HG02870 (cell line): ENCODE data around the gene MAPKAP1.
A peak's percentile ranks its signal among the peaks of the same experiment; 100 is the strongest.

Source experiments
- ATAC-seq: cut with Tn5 transposase; IDR thresholded peaks from one replicate; pipeline ENCODE4 v1.9.1; 2021; ENCODE audit warnings: mild to moderate bottlenecking, moderate library complexity; ENCODE audit not compliant: unreplicated experiment

MAPKAP1 gene

GRCh38 chr9:125519734-125520133 lies 187.3 kb downstream of the MAPKAP1 start:
- no peak for ATAC-seq

DNA sequence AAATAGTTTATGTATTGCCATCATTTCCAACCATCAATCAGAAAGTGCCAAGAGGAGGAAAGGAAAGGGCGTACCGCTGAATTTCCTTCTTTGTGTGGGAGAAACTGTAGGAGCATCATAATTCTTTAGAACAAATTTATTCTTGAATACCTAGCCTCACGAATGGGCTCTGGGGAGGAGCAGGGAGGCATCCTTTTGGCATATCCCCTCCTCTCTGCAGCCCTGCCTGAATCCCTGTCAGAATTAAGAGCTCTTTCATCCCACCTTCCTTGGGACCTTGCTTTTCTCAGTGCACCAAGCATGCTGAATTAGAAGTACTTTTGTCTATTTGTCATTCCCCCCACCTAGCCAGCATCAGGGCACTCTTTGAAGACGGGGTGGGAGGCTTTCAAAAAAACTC lies 189.4 kb downstream of the MAPKAP1 start:
- no peak for ATAC-seq

- ATAC-seq = no peak
These were observed 190.7 kb downstream of the MAPKAP1 start for GRCh38 chr9:125515983-125516940.

DNA sequence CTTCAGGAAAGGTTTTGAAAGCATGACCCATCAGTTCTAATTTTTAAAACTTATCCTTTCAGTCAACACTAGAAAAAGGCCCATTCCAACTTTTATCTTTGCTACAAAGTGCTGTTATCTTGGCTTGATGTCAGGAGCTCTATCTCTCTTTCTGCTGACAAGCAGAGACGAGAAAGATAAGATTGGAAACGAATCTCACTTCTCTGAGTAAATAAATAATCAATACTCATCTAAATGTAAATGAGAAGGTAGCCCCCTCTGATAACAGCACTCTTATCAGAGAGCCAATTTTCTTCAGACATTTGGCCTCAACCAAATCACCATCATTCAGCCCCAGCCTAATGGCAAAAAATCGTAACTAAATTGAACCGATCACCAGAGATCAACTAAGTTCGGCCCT lies 191.7 kb downstream of the MAPKAP1 start:
- no peak for ATAC-seq

DNA sequence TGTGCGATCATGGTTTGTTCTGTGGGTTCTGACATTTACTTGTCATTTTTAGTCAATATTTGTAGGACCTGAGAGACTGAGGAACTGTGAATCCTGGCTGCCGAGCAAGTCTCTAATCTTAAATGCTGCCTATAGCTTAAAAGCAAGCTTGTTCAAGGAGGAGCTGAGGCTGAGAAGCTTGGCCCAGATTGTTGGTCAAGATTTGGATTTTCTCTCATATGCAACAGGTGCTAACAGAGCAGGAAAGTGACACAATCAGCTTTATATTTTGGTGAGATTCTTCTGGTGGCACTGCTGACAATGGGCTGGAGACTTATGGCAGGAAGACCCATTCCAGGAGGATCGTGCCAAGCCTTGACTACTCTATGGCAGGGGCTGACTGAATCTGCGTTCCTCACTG lies 192.5 kb downstream of the MAPKAP1 start:
- ATAC-seq = no peak

DNA sequence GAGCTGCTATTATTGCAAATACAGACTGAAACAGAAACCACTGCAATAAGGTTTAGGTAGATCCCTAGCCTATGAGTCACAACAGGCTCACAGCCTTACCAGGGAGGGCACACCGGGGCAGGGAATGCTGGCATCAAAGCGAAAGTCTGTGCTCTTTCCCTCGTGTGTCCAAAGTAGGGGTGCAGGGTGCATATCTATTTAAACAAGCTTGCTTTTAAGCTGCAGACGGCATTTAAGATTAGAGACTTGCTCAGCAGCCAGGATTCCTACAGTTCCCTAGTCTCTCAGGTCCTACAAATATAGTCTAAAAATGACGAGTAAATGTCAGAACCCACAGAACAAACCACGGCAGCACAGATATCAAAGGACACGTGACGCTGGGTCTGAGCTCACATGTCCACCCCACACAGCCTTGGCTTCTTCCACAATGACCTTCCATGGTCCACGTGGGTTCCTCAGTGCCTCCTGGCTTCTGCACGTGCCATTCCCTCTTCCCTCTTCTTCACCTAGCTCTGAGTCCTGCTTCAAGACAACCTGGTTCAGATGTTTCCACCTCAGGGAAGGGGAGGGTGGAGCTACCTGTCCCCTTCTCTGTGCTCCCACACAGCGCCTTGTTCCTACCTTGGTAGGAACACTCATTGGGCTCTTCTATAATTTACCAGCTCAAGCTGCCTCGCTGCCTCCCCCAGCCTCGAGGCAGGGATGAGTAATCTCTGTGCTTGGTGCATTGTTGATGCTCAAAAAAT lies 193.2 kb downstream of the MAPKAP1 start:
- ATAC-seq = peak; percentile 90

DNA sequence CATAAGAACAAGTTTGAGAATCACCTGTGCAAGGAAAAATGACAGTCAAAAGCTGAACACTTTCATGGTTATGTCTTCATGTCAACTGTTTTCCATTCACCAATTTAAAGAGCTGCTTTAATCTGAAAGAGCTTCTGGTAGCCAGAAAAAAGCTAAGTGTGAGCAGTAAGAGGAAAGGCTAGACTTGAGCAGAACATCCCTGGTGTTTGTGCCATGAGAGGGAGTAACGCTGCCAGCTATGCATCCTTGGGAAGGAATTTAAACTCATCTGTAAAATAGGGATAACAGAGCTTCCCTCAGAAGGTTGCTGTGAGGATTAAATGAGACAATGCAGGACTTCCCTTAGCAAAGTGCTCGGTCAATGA lies 193.7 kb downstream of the MAPKAP1 start:
- no peak for ATAC-seq

DNA sequence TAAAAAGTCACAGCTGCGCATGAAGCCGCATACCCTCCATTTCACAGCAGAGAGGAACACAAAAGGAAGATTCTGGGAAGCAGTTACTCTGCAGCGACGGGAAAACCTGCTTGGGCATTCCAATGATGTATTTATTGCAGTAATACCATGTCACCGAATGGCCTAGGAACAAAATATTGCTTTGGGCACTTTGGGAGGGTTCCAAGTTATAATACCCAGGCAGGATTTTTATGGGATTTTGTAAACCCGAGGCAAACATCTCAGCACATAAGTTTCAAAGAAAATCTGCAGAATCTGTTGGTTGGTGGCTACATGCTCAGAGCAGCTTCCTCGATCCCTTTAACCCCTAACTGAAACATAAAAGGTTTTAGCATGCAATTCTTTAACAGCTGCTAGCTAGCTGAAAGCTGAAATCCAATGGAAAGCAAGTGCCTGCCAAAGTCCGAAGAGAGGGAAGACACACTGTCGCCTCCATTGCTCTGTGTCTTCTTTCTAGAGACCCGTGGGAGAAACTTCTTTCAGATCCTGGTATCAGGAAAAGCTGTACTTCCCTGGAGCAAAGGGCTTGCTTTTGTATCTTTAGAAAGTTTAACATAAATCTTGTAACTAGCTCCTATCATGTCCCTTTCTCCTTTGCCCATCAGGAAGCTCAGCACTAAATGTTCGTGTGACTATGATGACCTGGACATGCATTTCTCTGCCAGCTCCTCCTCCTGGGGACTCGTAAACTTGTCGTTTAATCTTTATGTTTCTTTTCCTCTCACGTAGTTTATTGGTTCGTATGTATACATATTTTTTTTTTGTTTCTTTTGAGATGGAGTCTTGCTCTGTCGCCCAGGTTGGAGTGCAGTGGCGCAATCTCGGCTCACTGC lies 195.0 kb downstream of the MAPKAP1 start:
- ATAC-seq = no peak

DNA sequence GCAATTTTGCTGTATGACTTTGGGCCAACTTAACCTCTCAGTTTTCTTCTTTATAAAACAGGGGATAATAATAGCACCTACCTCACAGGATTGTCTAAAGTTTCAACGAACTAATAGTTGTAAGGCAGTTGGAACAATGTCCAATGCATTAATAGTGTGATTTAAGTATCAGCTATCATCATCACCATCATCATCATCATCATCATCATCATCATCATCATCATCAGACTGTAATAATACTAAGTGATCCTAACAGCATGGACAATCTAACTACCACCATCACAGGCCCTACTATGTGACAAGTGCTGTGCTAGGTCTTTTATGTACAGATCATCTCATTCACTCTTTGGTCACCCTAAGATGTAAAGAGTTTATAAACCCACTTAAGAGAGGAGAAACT lies 196.0 kb downstream of the MAPKAP1 start:
- ATAC-seq = no peak

- no peak for ATAC-seq
These were observed 197.5 kb downstream of the MAPKAP1 start for GRCh38 chr9:125509476-125509875.

DNA sequence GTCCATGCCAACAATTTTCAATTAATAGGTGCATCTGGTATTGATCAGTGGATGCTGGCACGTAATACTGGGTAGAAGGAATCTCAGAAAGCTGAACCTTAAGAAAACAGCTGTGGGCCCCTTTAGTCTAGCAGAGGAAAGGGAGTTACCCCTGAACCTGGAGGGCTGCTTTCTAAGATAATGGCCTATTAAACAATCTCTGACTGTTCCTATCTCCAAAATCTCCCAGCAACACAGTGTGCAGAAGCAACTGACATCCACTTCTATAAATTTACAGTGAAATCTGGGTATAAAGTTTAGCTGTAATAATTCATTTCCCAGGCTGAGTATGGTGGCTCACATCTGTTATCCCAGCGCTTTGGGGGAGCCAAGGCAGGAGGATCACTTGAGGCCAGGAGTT lies 198.8 kb downstream of the MAPKAP1 start:
- no peak for ATAC-seq

DNA sequence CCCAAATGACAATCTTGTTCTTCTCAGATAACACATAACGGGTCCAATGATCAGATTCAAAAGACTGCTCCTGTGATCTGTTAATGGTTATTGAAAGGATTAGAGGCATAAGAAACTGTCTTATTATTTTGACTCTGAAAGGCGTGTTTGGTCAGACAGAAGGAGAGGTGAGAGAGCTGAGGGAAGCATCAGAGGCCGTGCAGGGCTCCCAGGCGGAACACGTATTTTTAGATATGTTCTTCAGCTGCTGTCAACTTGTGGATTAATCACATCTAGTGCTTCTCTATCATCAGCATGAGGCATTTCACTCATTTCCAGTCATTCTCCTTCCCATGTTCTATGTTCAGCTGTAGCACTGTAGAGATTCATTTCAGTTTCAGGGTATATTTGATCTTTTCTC lies 199.8 kb downstream of the MAPKAP1 start:
- ATAC-seq = no peak

- ATAC-seq = no peak
These were observed 201.0 kb downstream of the MAPKAP1 start for GRCh38 chr9:125505988-125506438.

- ATAC-seq = no peak
These were observed 202.4 kb downstream of the MAPKAP1 start for GRCh38 chr9:125504616-125505015.

- ATAC-seq = no peak
These were observed 209.1 kb downstream of the MAPKAP1 start for GRCh38 chr9:125497906-125498305.

DNA sequence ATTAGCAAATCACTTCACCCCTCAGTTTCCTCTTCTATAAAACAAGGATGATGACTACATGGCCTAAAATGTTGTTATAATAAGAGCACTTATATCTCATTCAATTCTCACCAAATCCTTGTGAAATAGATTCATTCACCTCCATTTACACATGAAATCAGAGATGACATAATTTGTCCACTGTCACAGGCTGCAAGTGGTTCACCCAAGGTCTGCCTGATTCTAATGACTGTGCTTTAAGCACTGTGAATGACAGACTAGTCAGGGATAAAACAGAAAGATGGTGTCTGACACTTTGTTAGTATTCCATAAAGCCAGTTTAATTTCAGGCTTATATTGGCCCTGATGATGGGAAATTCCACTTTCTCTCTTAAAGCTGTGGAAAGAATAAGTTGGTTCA lies 209.5 kb downstream of the MAPKAP1 start:
- no peak for ATAC-seq

GRCh38 chr9:125496313-125496834 lies 210.6 kb downstream of the MAPKAP1 start:
- no peak for ATAC-seq

- ATAC-seq = peak; percentile 83
These were observed 211.6 kb downstream of the MAPKAP1 start for GRCh38 chr9:125495172-125496119.

GRCh38 chr9:125494653-125494915 lies 212.4 kb downstream of the MAPKAP1 start:
- ATAC-seq = no peak
